SK-N-MC (cell line): ENCODE results near the gene HMGN3.

Experiments
- EZH2 ChIP-seq: fragments of 200-600 bp; sonication (generic); IDR thresholded peaks from one replicate; pipeline ENCODE4 v1.6.1; 2017; ENCODE audit warnings: antibody characterized with exemption
- FOXP2 ChIP-seq: optimal IDR thresholded peaks from 2 replicates; pipeline ENCODE3; 2011; ENCODE audit warnings: mild to moderate bottlenecking, moderate library complexity; ENCODE audit not compliant: insufficient read depth; ENCODE audit errors: extremely low read length, control extremely low read depth
- POLR2AphosphoS5 ChIP-seq: IDR thresholded peaks from 2 replicates; pipeline ENCODE4 v1.6.1; 2012; ENCODE audit warnings: mild to moderate bottlenecking, low read depth, low read length, borderline replicate concordance

DNA sequence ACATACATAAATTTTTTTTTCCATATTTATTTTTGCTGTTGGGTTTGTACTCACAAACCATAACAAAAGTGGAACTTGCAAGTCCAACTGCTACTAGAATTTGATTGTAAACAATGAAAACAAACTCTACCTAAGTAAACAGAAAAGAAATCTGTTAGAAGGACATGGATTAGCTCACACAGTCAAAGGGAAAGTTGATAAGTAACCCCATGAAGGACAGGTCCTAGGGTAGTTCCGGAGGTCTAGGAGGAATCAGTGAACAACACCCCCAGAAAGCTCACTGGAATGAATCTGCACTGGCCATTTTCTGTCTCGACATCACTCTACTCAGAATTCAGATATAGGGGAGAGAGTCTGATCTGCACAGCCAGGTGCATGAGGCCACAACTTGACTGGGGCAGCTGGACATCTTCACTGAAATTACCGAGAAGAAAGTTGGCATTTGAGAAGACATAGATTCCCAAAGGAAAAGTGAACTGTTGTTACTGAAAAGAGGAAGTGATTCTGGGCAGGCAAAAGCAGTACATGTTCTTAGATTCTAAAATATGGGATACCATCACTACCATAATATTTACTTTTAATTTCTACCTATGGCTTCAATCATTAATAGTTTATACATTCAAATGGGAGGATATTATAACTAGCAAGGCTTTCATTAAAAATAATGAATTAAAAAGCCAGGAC, 76.4 kb downstream of the HMGN3 start:
- no peak for TF ChIP-seq EZH2
- TF ChIP-seq FOXP2, result no peak
- no peak for TF ChIP-seq POLR2AphosphoS5
